Measurements from ENCODE around the gene NEO1. TPM values are rescaled to one million over a fixed set of nuclear protein-coding genes. Genes with fewer than 3 reads are reported as not detected.
A peak's percentile ranks its signal among the peaks of the same experiment; 100 is the strongest.

The NEO1 gene
- total RNA-seq, 1 donor from 2014 or later, result 14.4 TPM

GRCh38 chr15:73233623-73234022 lies 181.4 kb downstream of the NEO1 start:
- no peak for ATAC-seq
- no peak for DNase-seq
- intact Hi-C loops (cut with micrococcal nuclease), result no loop called here

GRCh38 chr15:73237910-73238309 lies 185.6 kb downstream of the NEO1 start:
- ATAC-seq, result no peak
- no peak for DNase-seq
- intact Hi-C loops (cut with micrococcal nuclease), result no loop called here

DNA sequence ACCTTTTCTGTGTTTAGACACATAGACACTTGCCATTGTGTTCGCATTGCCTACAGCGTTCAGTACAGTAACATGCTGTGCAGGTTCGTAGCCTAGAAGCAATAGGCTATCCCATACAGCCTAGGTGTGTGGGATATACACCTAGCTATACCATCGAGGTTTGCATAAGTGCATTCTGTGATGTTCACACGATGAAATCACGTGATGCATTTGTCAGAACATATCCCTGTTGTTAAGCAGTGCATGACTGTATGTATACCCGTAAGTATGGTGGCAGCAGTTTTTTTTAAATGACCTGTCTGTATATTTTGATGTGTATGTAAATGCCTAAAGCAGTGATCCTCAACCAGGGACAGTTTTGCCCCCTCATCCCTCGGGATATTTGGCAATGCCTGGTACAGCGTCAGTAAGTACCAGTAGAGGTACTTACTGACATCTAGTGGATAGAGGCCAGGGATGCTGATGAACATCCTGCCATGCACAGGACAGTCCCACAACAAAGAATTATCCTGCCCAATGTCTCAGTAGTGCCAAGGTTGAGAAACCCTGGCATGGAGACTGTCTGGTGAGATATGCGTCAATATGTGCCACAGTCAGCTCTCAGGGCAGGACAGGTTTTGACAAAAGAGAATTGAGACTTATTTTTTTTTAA lies 187.4 kb downstream of the NEO1 start:
- intact Hi-C loops (cut with micrococcal nuclease), result no loop called here
- DNase-seq (no peak), ATAC-seq (no peak)

- DNase-seq (peak; percentile 40), ATAC-seq (peak; percentile 30)
- intact Hi-C loops (cut with micrococcal nuclease), result no loop called here
Measured at GRCh38 chr15:73240866-73241499, 188.7 kb downstream of the NEO1 start.

DNA sequence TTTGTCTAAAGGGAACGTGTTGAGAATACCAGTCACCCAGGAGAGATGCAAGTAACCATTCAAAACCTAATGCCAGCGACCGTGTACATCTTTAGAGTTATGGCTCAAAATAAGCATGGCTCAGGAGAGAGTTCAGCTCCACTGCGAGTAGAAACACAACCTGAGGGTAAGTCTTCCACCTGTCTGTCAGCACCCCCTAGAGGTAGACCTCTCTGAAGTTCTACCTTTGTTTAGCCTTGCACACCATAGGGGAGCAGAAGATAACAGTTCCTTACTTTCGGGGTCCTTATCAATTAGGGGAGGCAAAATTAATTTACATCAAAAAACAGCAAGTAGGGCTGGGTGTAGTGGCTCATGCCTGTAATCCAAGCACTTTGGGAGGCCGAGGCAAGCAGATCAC lies 192.1 kb downstream of the NEO1 start:
- no peak for DNase-seq
- intact Hi-C loops (cut with micrococcal nuclease), result no loop called here
- ATAC-seq, result no peak

DNA sequence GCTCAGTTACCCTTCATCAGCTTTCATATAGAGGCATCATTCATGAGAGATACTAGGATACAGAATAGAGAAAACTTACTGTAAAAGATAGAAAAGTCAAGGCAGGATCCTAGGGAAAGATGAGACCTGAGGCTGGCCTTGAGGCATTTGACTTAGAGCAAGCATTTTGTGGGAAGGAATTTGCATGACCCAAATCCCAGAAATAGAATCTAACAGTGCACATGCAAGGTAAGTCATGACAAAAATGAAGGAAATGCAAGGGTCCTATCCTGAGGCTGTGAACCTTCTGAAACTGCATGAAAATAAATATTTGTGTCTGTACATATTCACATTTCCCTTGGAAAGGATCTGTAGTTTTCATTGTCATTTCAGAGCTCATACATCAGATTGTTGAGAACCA lies 194.2 kb downstream of the NEO1 start:
- no peak for ATAC-seq
- intact Hi-C loops (cut with micrococcal nuclease), result no loop called here
- no peak for DNase-seq

- intact Hi-C loops (cut with micrococcal nuclease), result no loop called here
- ATAC-seq, result no peak
- no peak for DNase-seq
Measured at GRCh38 chr15:73246898-73247297, 194.6 kb downstream of the NEO1 start.

- DNase-seq, result no peak
- ATAC-seq, result no peak
- intact Hi-C loops (cut with micrococcal nuclease), result no loop called here
Measured at GRCh38 chr15:73247331-73247730, 195.1 kb downstream of the NEO1 start.

DNA sequence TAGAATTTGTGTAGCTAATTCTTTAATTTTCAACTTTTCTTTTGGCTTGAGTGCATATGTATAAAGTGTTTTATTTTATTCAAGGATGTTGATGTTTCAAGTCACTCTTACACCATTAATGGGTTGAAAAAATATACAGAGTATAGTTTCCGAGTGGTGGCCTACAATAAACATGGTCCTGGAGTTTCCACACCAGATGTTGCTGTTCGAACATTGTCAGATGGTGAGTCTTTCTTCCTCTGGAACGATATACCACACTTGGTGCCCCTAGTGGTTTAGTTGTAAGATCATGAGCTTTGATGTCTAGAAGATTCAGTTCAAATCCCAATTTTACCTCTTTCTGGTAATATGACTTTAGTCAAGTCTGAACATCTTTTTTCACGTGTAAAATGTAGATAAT lies 197.2 kb downstream of the NEO1 start:
- intact Hi-C loops (cut with micrococcal nuclease), result no loop called here
- DNase-seq (no peak), ATAC-seq (no peak)

DNA sequence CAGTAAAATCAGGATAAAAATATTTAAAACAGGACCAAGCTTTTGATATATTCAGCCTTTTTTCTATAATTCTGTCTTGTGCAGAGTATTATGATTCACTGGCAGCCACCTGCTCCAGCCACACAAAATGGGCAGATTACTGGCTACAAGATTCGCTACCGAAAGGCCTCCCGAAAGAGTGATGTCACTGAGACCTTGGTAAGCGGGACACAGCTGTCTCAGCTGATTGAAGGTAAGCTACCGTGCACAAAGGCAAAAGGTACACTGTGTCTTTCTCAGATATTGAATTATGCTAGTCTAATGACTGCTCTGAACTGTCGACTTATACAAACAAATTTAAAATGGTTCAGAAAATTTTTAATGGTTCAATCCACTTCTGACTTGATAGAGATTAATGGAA lies 202.3 kb downstream of the NEO1 start:
- intact Hi-C loops (cut with micrococcal nuclease), result no loop called here
- no peak for ATAC-seq
- no peak for DNase-seq

GRCh38 chr15:73258271-73259108 lies 206.2 kb downstream of the NEO1 start:
- ATAC-seq, result no peak
- intact Hi-C loops (cut with micrococcal nuclease), result no loop called here

DNA sequence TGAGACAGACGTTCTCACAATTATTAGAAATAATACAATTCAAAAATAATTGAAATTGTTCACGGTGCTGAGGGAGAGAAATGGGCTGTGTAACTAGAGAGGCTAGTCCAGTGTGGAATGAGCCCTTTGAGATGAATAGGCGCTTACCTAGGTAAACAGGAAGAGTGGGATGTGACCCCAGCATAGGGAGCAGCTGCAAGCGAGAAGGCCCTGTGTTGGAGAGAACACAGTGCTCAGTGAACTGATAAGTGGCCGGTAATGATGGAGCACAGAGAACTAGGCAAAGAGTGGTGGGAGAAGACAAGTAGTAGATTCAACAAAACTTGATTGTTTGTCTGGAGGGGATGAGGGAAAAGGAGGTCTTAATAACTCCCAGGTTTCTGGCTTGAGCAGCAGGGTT lies 212.6 kb downstream of the NEO1 start:
- ATAC-seq (no peak), DNase-seq (no peak)
- intact Hi-C loops (cut with micrococcal nuclease), result no loop called here

More at GRCh38 chr15:73258271-73259108, 206.2 kb downstream of the NEO1 start:
- no peak for DNase-seq

GRCh38 chr15:73265536-73266153 lies 213.4 kb downstream of the NEO1 start:
- DNase-seq (no peak), ATAC-seq (no peak)
- intact Hi-C loops (cut with micrococcal nuclease), result no loop called here

DNA sequence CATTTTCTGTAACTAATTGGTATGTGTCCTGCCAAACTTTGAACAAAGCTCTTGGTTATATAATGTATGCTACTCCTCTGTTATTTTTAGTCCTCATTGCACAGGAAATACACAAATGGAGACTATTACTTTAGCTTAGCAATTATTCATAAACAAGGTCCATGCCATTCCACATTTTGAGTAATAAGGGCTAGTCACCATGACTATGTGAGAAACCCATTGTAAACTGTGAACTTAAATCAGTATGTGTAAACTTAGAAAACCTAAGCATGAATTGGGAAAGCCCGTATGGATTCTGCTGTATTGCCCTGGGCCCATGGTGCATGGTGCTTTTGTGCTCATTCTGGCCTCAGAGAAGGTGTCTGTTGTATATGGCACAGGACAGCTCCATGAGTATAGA lies 216.2 kb downstream of the NEO1 start:
- DNase-seq, result no peak
- intact Hi-C loops (cut with micrococcal nuclease), result no loop called here
- ATAC-seq, result no peak

- ATAC-seq (no peak), DNase-seq (no peak)
- intact Hi-C loops (cut with micrococcal nuclease), result no loop called here
Measured at GRCh38 chr15:73270366-73271097, 218.3 kb downstream of the NEO1 start.

DNA sequence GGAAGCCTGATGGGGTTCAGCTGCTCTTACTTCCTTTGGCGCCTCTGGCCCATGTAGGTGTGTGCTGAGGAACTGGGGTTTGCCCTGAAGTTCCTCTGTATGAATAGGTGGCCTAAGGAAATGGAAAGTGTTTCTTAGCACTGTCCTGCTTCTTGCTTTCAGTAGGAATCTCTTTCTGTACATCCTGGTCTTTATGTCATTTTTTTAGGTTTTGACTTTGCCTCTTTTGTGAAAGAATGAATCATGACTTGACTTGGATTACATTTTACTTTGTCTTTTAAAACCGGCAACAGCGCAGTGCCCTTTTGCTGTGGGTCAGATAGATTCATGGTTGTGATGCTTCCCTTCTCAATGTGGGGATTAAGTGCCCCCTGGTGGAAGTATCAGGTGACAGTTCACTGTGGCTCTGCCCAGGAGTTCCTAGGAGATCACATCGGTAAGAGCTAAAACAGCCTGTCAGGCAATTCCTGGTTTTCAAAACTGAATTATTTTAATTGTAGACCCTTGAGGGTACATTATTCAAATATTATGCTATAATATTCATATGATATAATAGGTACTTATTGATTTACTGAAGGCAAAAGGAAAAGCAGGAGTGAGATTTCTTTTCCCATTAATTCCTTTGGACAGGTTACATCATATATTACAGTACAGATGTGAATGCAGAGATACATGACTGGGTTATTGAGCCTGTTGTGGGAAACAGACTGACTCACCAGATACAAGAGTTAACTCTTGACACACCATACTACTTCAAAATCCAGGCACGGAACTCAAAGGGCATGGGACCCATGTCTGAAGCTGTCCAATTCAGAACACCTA lies 221.1 kb downstream of the NEO1 start:
- DNase-seq, result no peak
- peak; percentile 84 for ATAC-seq
- intact Hi-C loops (cut with micrococcal nuclease), result no loop called here

DNA sequence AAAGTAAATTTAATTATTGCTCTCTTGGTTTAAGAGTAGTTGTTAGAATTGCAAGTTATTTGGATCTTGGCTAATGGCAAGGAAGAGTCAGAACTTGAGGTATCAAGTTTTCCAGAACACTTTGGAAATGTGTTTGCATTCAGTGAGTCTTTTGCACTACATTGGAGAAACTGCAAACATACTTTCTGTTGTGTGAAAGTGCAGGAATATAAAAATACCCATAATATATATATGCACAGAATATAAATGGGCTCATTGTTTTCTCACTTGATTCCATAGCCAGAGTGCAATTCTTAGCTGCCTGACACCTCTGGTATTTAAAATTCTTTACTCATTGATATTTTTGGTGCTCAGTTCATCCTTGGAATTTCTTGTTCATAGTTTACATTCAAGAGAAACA lies 223.6 kb downstream of the NEO1 start:
- DNase-seq, result no peak
- ATAC-seq, result no peak
- intact Hi-C loops (cut with micrococcal nuclease), result no loop called here

- no peak for DNase-seq
- peak; percentile 78 for ATAC-seq
- intact Hi-C loops (cut with micrococcal nuclease), result no loop called here
Measured at GRCh38 chr15:73282567-73283365, 230.5 kb downstream of the NEO1 start.

Data from left ventricle myocardium superior (tissue), 1 donor.